ENCODE results near the gene AKR7A2.

DNA sequence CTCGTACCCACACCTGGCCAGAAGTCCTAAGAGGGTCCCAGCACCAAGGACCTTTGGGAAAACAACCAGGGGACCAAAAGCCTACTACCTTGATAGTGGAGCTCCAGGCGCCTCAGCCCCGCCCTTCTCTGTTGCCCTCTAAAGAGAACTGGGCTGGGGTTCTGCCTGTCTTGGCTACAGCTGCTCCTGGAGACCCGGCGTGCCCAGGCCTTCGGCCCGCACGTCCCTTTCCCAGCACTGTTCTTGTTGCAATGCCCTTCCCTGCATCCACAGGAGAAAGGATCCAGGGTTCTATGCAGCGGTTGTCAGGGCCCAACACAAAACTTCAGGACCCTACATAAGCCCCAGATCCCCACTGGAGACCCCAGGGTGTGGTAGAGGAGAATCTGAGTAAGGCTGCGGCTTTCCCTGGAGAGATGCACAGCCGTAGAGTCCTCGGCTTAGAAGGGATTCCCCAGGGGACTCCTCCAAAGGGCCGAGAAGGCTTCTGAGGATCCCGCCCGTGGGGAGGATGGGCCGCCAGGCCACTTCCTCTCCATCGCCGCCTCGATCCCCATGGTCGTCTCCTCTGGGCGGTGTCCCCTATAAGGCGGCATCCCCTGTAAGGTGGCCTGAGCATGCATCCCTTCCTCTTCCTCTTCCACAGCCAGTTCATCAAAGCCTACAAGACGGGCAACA, 12.2 kb upstream of the AKR7A2 start:
- no peak for TF ChIP-seq POLR2A (IDR thresholded peaks at IDR 0.05)
- TF ChIP-seq, protein P1, sequence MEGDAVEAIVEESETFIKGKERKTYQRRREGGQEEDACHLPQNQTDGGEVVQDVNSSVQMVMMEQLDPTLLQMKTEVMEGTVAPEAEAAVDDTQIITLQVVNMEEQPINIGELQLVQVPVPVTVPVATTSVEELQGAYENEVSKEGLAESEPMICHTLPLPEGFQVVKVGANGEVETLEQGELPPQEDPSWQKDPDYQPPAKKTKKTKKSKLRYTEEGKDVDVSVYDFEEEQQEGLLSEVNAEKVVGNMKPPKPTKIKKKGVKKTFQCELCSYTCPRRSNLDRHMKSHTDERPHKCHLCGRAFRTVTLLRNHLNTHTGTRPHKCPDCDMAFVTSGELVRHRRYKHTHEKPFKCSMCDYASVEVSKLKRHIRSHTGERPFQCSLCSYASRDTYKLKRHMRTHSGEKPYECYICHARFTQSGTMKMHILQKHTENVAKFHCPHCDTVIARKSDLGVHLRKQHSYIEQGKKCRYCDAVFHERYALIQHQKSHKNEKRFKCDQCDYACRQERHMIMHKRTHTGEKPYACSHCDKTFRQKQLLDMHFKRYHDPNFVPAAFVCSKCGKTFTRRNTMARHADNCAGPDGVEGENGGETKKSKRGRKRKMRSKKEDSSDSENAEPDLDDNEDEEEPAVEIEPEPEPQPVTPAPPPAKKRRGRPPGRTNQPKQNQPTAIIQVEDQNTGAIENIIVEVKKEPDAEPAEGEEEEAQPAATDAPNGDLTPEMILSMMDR (IDR thresholded peaks at IDR 0.05) = no peak
